ENCODE data around the gene TNFAIP3.

TNFAIP3 gene

GRCh38 chr6:137923866-137924653, 57.0 kb downstream of the TNFAIP3 start:
- DNase-seq (ENCODE audit: low read depth) = no peak

- no peak for DNase-seq (ENCODE audit: low read depth)
Measured at GRCh38 chr6:137925141-137925698, 58.2 kb downstream of the TNFAIP3 start.

- peak; percentile 23 for DNase-seq (ENCODE audit: low read depth)
Measured at GRCh38 chr6:137926207-137926731, 59.2 kb downstream of the TNFAIP3 start.

- no peak for DNase-seq (ENCODE audit: low read depth)
Measured at GRCh38 chr6:137926985-137927384, 59.9 kb downstream of the TNFAIP3 start.

GRCh38 chr6:137927777-137928218, 60.7 kb downstream of the TNFAIP3 start:
- no peak for DNase-seq (ENCODE audit: low read depth)

GRCh38 chr6:137928286-137928685, 61.2 kb downstream of the TNFAIP3 start:
- no peak for DNase-seq (ENCODE audit: low read depth)

GRCh38 chr6:137931849-137932465, 64.9 kb downstream of the TNFAIP3 start:
- DNase-seq (ENCODE audit: low read depth) = no peak
